Thymus (tissue), 14 donors: ENCODE measurements around the gene TLR1. TPM values are rescaled to one million over a fixed set of nuclear protein-coding genes. Genes with fewer than 3 reads are reported as not detected.
A peak's percentile ranks its signal among the peaks of the same experiment; 100 is the strongest.

ENCODE experiments used
- DNase-seq, 9 donors: peaks; one replicate each; pipeline ENCODE4 v3.0.0-alpha.2; 2013; ENCODE audit warnings: low spot score in 9 of 9, low read depth in 6 of 9, missing footprints in 1 of 9
- H3K27ac ChIP-seq, 2 donors: one replicate each; pipeline ENCODE4 v1.5.1; 2013; ENCODE audit warnings: control low read depth in 1 of 2, low read depth in 1 of 2, low read length in 1 of 2, mild to moderate bottlenecking in 1 of 2, moderate library complexity in 1 of 2
- H3K27me3 ChIP-seq, 2 donors: one replicate each; pipeline ENCODE4 v1.5.1; 2013; ENCODE audit warnings: low read length in 1 of 2; ENCODE audit not compliant: control insufficient read depth in 2 of 2, insufficient read depth in 1 of 2
- H3K36me3 ChIP-seq, 2 donors: one replicate each; pipeline ENCODE4 v1.5.1; 2013; ENCODE audit warnings: low read length in 1 of 2, mild to moderate bottlenecking in 1 of 2, moderate library complexity in 1 of 2; ENCODE audit not compliant: control insufficient read depth in 2 of 2, insufficient read depth in 2 of 2
- H3K4me1 ChIP-seq, 2 donors: one replicate each; pipeline ENCODE4 v1.5.1; 2013; ENCODE audit warnings: low read length in 2 of 2; ENCODE audit not compliant: control insufficient read depth in 2 of 2, insufficient read depth in 2 of 2
- H3K4me3 ChIP-seq, 2 donors: one replicate each; pipeline ENCODE4 v1.5.1; 2013; ENCODE audit warnings: low read length in 2 of 2, control low read depth in 1 of 2, mild to moderate bottlenecking in 1 of 2
- H3K9me3 ChIP-seq, 2 donors: one replicate each; pipeline ENCODE4 v1.5.1; 2013; ENCODE audit warnings: low read length in 1 of 2, mild to moderate bottlenecking in 1 of 2; ENCODE audit not compliant: control insufficient read depth in 2 of 2, insufficient read depth in 1 of 2
- WGBS: extraction: QIAGEN DNeasy Blood & Tissue Kit; methylation state at CpG from one replicate; pipeline ENCODE4 v1.1.7; 2013; 5-methylcytosine and 5-hydroxymethylcytosine counted together
- long read RNA-seq, 10 donors: transcript quantifications; one replicate each; lab custom pipeline, GENCODE V29; 2026
- polyA plus RNA-seq: library from polyadenylated mRNA; stranded (reverse); fragments of 200-250 nt; gene quantifications from one replicate; pipeline ENCODE4 v1.2.3, GENCODE V29; 2013
- total RNA-seq: library from RNA; stranded (reverse); fragments of 120-200 nt; gene quantifications from one replicate; pipeline ENCODE4 v1.2.4, GENCODE V29; 2013
- donor health status: healthy.

The TLR1 gene, protein sequence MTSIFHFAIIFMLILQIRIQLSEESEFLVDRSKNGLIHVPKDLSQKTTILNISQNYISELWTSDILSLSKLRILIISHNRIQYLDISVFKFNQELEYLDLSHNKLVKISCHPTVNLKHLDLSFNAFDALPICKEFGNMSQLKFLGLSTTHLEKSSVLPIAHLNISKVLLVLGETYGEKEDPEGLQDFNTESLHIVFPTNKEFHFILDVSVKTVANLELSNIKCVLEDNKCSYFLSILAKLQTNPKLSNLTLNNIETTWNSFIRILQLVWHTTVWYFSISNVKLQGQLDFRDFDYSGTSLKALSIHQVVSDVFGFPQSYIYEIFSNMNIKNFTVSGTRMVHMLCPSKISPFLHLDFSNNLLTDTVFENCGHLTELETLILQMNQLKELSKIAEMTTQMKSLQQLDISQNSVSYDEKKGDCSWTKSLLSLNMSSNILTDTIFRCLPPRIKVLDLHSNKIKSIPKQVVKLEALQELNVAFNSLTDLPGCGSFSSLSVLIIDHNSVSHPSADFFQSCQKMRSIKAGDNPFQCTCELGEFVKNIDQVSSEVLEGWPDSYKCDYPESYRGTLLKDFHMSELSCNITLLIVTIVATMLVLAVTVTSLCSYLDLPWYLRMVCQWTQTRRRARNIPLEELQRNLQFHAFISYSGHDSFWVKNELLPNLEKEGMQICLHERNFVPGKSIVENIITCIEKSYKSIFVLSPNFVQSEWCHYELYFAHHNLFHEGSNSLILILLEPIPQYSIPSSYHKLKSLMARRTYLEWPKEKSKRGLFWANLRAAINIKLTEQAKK
- total RNA-seq, result 17.4 TPM
- polyA plus RNA-seq, result 6.1 TPM
- long read RNA-seq, donor 1, result 0 reads
- long read RNA-seq, donor 2, result 0 reads
- long read RNA-seq, donor 3, partial matches to known transcripts, result 0 of 2 reads
- long read RNA-seq, donor 3, other reads (novel, unspliced or antisense), result 0 of 2 reads
- long read RNA-seq, donor 4, partial matches to known transcripts, result 0 of 3 reads
- long read RNA-seq, donor 4, other reads (novel, unspliced or antisense), result 0 of 3 reads
- long read RNA-seq, donor 5, partial matches to known transcripts, result 0 of 2 reads
- long read RNA-seq, donor 5, other reads (novel, unspliced or antisense), result 0 of 2 reads
- long read RNA-seq, donor 6, partial matches to known transcripts, result 0 of 3 reads
- long read RNA-seq, donor 6, other reads (novel, unspliced or antisense), result 0 of 3 reads
- long read RNA-seq, donor 7, result 0 reads
- long read RNA-seq, donor 8, partial matches to known transcripts, result 0 of 1 reads
- long read RNA-seq, donor 8, other reads (novel, unspliced or antisense), result 0 of 1 reads
- long read RNA-seq, donor 9, result 0 reads
- long read RNA-seq, donor 10, result 0 reads

DNA sequence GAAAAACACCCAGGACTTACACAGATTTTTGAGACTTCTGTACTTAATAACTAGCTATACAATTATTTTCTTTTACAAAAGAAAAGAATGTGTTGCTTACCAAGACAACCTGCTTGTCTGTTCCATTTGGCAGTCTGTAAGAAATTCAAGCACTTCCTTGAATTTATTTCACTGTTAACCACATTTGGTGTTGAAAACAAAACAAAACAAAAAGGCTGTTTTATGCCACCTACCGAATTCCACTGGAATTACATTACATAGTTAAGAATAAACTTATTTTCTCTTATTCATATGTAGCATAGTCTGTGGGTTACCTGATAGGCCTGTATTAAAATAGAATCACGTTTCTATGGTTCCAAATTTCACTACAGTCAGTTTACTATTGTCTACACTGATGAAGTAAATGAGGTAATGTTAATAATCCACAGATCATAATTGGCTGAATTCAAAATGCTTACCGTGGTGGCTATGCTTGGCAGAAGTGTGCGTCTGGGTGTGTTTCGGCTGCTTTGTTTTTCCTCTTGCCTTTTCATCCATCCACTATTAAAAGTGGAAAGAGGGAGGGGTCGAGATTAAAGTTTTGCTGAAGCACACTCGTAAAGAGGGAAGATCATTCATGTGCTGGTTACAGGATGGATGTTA is at the start of gene TLR1:
Gene TLR1 (minus strand): TSS at position 138 of the 642 bp plus-strand sequence. CDS start 5,960 bp downstream, outside the sequence.
- H3K9me3 ChIP-seq, result peaks cover 2 to 21% of the 10 kb centered on the region in 2 donors
- peak within 1 kb of the TSS; percentile 63 to 67 for H3K27ac ChIP-seq
- WGBS, result 46% methylated on average over 7 of the region's 7 CpGs
- no peaks in the 10 kb centered on the region for H3K27me3 ChIP-seq
- DNase-seq, result peak; percentile 27 to 87 (median 57)
- H3K36me3 ChIP-seq, result peaks cover 4 to 7% of the 10 kb centered on the region in 2 donors
- peaks cover 0 to 7% of the 10 kb centered on the region in 2 donors for H3K4me1 ChIP-seq
- peak within 1 kb of the TSS; percentile 29 to 53 for H3K4me3 ChIP-seq

DNA sequence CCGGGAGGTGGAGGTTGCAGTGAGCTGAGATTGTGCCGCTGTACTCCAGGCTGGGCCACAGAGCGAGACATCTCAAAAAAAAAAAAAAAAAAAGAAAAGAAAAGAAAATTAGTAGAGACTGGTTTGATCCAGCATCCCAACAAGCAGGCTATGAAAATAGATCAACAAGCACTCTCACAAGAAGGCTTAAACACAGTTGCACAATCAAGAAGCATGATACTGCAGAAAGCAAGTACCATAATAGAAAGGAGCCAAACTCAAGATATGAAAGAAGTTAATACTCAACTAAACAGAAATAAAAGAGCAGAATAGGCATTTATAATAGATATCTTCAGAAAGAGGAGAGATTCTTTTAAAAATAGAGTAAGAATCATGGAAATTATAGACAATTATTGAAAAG is 41.4 kb upstream of the TLR1 start:
- Histone ChIP-seq H3K27ac (no peak overlapping the region), H3K9me3 (peaks cover 0 to 3% of the 10 kb centered on the region in 2 donors), H3K27me3 (no peaks in the 10 kb centered on the region), H3K4me3 (no peak overlapping the region), H3K4me1 (no peaks in the 10 kb centered on the region), H3K36me3 (no peaks in the 10 kb centered on the region)
- DNase-seq, result no peak
- 81% methylated on average over 3 of the region's 3 CpGs for WGBS

DNA sequence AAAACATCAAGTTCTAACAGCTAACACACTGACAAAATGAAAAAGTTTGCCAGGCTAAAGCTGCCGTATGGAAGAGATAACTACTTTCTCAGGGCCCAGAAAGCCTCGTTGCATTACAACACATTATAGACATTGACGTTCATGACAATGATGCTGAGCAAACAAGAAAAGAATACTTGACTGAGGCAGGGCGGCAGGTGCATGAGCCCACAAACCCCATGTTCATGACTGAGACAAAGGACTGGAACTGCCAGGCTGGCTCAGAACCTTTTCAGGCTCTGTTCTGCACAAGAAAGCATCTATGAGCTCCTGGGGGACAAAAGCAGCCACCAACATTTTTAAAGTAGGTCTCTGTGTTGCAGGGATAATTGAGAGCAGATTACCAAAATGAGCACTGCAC is 38.4 kb upstream of the TLR1 start:
- Histone ChIP-seq H3K27me3 (no peaks in the 10 kb centered on the region), H3K9me3 (peaks cover 0 to 3% of the 10 kb centered on the region in 2 donors), H3K36me3 (no peaks in the 10 kb centered on the region), H3K4me3 (no peak overlapping the region), H3K27ac (no peak overlapping the region), H3K4me1 (no peaks in the 10 kb centered on the region)
- DNase-seq, result no peak
- 89% methylated on average over 4 of the region's 4 CpGs for WGBS

DNA sequence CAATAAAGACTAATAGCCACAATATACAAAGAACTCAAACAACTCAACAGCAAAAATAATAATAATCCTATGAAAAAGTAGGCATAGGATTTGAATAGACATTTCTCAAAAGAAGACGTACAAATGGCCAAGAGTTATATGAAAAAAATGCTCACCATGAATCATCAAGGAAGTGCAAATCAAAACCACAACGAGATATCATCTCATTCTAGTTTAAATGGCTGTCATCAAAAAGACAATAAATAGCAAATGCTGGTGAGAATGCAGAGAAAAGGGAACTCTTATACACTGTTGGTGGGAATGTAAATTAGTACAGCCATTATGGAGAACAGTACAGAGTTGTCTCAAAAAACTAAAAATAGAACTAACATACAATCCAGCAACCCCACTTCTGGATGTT is 33.3 kb upstream of the TLR1 start:
- H3K27ac ChIP-seq, result no peak overlapping the region
- H3K4me3 ChIP-seq, result no peak overlapping the region
- no peaks in the 10 kb centered on the region for H3K4me1 ChIP-seq
- H3K36me3 ChIP-seq, result no peaks in the 10 kb centered on the region
- no peak for DNase-seq
- peaks cover 0 to 1% of the 10 kb centered on the region in 2 donors for H3K9me3 ChIP-seq
- H3K27me3 ChIP-seq, result no peaks in the 10 kb centered on the region
- WGBS, result 10% methylated on average over 2 of the region's 2 CpGs

DNA sequence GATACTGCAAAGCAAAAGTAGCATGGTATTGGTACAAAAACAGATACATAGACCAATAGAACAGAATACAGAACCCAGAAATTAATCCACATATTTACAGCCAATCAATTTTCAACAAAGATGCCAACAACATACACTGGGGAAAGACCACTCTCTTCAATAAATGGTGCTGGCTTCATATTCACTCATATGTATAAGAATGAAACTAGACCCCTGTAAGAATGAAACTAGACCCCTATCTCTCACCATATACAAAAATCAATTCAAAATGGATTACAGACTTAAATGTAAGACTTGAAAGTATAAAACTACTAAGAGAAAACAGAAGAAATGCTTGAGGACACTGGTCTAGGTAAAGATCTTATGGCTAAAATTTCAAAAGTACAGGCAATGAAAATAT is 32.7 kb upstream of the TLR1 start:
- Histone ChIP-seq H3K36me3 (no peaks in the 10 kb centered on the region), H3K4me1 (no peaks in the 10 kb centered on the region), H3K9me3 (peaks cover 0 to 3% of the 10 kb centered on the region in 2 donors), H3K27me3 (no peaks in the 10 kb centered on the region), H3K4me3 (no peak overlapping the region), H3K27ac (no peak overlapping the region)
- no peak for DNase-seq

DNA sequence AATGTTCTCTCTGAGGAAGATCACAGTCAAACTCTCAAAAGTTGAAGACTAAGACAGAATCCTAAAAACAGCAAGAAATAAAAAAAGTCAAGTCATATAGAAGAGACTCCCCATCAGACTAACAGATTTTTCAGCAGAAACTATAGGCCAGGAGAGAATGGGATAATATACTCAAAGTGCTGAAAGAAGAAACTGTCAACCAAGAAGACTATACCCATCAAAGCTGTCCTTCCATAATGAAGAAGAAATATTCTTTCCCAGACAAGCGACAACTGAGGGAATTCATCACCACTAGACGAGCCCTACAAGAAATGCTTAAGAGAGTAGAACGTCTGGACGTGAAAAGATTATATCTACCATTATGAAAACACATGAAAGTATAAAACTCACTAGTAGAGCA is 30.0 kb upstream of the TLR1 start:
- peaks cover 0 to 3% of the 10 kb centered on the region in 2 donors for H3K9me3 ChIP-seq
- no peaks in the 10 kb centered on the region for H3K36me3 ChIP-seq
- H3K27ac ChIP-seq, result no peak overlapping the region
- no peaks in the 10 kb centered on the region for H3K27me3 ChIP-seq
- no peak overlapping the region for H3K4me3 ChIP-seq
- 96% methylated on average over 4 of the region's 4 CpGs for WGBS
- no peak for DNase-seq
- no peaks in the 10 kb centered on the region for H3K4me1 ChIP-seq

DNA sequence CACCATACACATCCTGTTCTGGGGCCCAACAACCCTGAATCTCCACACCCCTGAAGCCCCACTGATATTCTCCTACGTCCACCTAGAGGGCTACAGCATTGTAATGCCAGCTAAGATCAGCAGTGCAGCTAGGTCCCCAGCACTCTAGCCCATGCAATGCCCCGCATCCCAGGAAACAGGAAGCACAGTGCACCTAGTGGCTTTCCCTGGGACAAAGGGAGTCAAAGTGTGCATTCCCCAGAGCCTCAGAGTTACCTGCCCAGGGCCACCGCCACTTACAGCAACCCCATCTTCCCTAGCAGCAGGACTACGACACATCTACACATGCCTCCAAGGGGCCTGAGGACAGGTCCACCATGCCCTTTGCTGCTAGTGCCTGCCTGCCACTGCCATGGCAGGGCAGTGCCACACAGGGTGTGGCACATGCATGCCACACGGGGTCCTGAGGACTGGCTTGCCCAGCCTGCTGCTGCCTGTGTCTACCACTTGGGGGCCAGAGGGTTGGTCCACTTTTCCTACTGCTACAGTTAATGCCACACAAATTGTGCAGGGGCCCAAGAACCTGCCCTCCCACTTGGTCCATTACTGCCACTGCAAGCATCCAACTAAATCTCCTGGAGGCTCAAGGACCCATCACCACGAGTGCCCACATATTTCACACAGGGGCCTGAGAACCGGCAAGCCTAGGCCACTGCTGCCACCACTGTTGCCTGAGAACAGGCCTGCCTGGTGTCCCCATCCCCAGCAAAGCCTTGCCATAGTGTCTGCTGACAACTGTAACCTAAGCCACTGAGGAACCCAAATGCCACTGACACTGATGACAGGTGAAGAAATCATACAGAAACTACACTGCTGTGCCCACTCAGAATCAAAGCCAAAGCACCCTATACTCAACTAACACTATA is 28.3 kb upstream of the TLR1 start:
- Histone ChIP-seq H3K4me3 (no peak overlapping the region), H3K4me1 (no peaks in the 10 kb centered on the region), H3K27ac (no peak overlapping the region), H3K9me3 (peaks cover 0 to 3% of the 10 kb centered on the region in 2 donors), H3K36me3 (no peaks in the 10 kb centered on the region), H3K27me3 (no peaks in the 10 kb centered on the region)
- no peak for DNase-seq
- over 99% methylated on average over 7 of the region's 7 CpGs for WGBS

DNA sequence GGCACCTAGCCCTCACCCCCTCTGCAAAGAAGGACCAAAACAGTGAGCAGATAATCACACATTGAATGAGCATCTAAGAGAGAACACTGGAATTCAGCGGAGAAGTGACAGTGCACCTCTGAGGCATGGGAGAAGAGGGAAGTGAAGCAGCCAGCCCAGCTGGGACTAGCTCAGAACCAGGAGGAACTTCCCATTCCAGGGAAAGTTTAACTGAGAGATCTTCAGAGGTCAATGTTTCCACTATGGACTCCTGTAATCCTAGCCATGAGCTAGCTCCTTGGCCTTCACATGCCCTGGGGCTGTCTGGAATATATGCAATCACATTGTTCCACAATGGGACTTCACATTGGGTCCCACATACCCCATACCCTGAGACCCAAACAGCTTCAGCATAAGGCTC is 27.6 kb upstream of the TLR1 start:
- DNase-seq, result no peak
- Histone ChIP-seq H3K4me3 (no peak overlapping the region), H3K27me3 (no peaks in the 10 kb centered on the region), H3K27ac (no peak overlapping the region), H3K36me3 (no peaks in the 10 kb centered on the region), H3K4me1 (no peaks in the 10 kb centered on the region), H3K9me3 (peaks cover 0 to 3% of the 10 kb centered on the region in 2 donors)
- 98% methylated on average over 1 of the region's 1 CpG for WGBS
